H1 (cell line): Measurements from ENCODE around the gene SLC1A4. TPM values are rescaled to one million over a fixed set of nuclear protein-coding genes. Genes with fewer than 3 reads are reported as not detected.

Experiments
- EP300 ChIP-seq, 2 experiments: IDR thresholded peaks; 1 replicate in 1 of 2; 2 replicates in 1 of 2; pipeline ENCODE4 v1.6.1; 2011 to 2012; ENCODE audit warnings: low read depth in 2 of 2, low read length in 2 of 2, mild to moderate bottlenecking in 2 of 2, borderline replicate concordance in 1 of 2, inconsistent platforms in 1 of 2, moderate library complexity in 1 of 2
- GABPA ChIP-seq: IDR thresholded peaks from 2 replicates; pipeline ENCODE4 v1.6.1; 2011; ENCODE audit warnings: mild to moderate bottlenecking, low read length, moderate library complexity, borderline replicate concordance; ENCODE audit not compliant: insufficient read depth
- JUND ChIP-seq: IDR thresholded peaks from 2 replicates; pipeline ENCODE4 v1.6.1; 2011; ENCODE audit warnings: mild to moderate bottlenecking, improper control_type of control experiment, low read length
- KDM5A ChIP-seq: fragments of 200-600 bp; IDR thresholded peaks from 2 replicates; pipeline ENCODE4 v1.7.1; 2012; ENCODE audit warnings: mild to moderate bottlenecking, low read length, inconsistent platforms, mixed read lengths
- RNF2 ChIP-seq: fragments of 200-900, 300-1000 bp; sonication (generic); IDR thresholded peaks from 2 replicates; pipeline ENCODE4 v1.7.1; 2016; ENCODE audit warnings: borderline replicate concordance, low read depth, mild to moderate bottlenecking, antibody characterized with exemption, low read length; ENCODE audit not compliant: poor library complexity, severe bottlenecking; ENCODE audit errors: missing control alignments
- SIRT6 ChIP-seq: IDR thresholded peaks from one replicate; pipeline ENCODE4 v1.7.1; 2012; ENCODE audit warnings: low read length, inconsistent platforms
- SP2 ChIP-seq: IDR thresholded peaks from 2 replicates; pipeline ENCODE4 v1.6.1; 2012; ENCODE audit warnings: mild to moderate bottlenecking, low read length, inconsistent platforms
- SP4 ChIP-seq: IDR thresholded peaks from 2 replicates; pipeline ENCODE4 v1.6.1; 2012; ENCODE audit warnings: low read length, inconsistent platforms
- TBP ChIP-seq: IDR thresholded peaks from 2 replicates; pipeline ENCODE4 v1.6.1; 2011; ENCODE audit warnings: low read depth, low read length, improper control_type of control experiment
- polyA plus RNA-seq, 7 experiments: library from polyadenylated mRNA; depleted of rRNA in 3 of 7; stranded (reverse) in 5 of 7; unstranded in 2 of 7; fragments of >200 nt in 5 of 7; fragments of 200-250 nt in 2 of 7; gene quantifications; 1 replicate in 5 of 7; 2 replicates in 1 of 7; 4 replicates in 1 of 7; pipeline versions ENCODE4 v1.2.1 to v1.2.3, GENCODE V29; 2011 to 2013; ENCODE audit warnings: missing spikeins in 2 of 7, mixed read lengths in 2 of 7
- total RNA-seq: library from RNA; stranded (reverse); fragmentation: NEBNext Ultra II Directional; extraction: Animal tissue kit (Norgen Biotek cat#: 25700); gene quantifications from 2 replicates; pipeline ENCODE4 v1.2.1, GENCODE V29; 2021
- TF ChIP-seq, protein P1 (sequence below): fragments of 300-600 bp; sonication (generic); IDR thresholded peaks from 2 replicates; pipeline ENCODE4 v1.7.1; 2012; ENCODE audit warnings: low read length, moderate library complexity, mild to moderate bottlenecking, inconsistent platforms; ENCODE audit not compliant: insufficient replicate concordance

SLC1A4 gene
- total and polyA plus RNA-seq, 2 of the 8 experiments (the other 6 are each of a cell fraction or from before 2014, with no cell fraction given), result 0.44 to 0.86 TPM

DNA sequence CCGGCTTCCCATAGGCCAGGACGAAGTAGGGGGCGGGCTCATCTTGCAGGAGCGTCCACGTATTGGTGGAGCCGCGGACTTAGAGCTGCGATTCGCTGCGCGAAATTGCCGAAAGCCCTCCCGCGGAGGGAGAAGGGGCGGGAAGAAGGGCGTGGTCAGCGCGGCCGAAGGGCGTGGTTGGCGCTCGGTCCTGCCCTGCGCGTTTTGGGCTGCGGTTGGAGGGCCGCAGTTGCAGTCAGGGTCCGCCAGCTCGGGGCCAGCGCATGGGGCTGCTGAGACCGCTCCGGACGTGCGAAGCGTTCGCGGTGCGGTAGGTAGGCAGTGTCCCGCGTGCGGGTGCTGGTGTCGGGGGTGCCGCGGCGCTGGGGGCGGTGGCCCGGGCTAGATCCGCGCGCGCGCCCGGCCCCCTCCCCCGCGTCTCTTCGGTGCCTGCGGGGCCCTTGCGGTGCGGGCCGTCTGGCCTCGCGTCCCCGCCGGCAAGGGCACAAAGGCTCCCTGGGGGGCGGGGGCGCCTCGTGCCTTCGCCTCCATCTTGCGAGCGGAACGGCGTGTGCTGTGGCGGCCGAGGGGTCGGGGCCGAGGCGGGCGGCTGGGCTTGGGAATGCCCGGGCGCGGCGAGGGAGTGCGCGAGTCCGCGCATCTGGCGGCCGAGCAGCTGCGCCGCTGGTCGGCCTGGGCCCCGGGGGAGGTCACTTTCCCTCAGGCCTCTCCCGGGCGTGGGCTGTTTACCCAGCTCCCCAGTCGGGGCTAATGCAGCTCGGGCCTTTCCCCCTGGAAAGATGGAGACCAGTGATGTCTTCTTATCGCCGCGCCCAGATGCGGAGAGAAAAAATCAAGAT, 67.2 kb downstream of the SLC1A4 start, which contains the start of gene CEP68 (continued):
- TF ChIP-seq, protein P1, sequence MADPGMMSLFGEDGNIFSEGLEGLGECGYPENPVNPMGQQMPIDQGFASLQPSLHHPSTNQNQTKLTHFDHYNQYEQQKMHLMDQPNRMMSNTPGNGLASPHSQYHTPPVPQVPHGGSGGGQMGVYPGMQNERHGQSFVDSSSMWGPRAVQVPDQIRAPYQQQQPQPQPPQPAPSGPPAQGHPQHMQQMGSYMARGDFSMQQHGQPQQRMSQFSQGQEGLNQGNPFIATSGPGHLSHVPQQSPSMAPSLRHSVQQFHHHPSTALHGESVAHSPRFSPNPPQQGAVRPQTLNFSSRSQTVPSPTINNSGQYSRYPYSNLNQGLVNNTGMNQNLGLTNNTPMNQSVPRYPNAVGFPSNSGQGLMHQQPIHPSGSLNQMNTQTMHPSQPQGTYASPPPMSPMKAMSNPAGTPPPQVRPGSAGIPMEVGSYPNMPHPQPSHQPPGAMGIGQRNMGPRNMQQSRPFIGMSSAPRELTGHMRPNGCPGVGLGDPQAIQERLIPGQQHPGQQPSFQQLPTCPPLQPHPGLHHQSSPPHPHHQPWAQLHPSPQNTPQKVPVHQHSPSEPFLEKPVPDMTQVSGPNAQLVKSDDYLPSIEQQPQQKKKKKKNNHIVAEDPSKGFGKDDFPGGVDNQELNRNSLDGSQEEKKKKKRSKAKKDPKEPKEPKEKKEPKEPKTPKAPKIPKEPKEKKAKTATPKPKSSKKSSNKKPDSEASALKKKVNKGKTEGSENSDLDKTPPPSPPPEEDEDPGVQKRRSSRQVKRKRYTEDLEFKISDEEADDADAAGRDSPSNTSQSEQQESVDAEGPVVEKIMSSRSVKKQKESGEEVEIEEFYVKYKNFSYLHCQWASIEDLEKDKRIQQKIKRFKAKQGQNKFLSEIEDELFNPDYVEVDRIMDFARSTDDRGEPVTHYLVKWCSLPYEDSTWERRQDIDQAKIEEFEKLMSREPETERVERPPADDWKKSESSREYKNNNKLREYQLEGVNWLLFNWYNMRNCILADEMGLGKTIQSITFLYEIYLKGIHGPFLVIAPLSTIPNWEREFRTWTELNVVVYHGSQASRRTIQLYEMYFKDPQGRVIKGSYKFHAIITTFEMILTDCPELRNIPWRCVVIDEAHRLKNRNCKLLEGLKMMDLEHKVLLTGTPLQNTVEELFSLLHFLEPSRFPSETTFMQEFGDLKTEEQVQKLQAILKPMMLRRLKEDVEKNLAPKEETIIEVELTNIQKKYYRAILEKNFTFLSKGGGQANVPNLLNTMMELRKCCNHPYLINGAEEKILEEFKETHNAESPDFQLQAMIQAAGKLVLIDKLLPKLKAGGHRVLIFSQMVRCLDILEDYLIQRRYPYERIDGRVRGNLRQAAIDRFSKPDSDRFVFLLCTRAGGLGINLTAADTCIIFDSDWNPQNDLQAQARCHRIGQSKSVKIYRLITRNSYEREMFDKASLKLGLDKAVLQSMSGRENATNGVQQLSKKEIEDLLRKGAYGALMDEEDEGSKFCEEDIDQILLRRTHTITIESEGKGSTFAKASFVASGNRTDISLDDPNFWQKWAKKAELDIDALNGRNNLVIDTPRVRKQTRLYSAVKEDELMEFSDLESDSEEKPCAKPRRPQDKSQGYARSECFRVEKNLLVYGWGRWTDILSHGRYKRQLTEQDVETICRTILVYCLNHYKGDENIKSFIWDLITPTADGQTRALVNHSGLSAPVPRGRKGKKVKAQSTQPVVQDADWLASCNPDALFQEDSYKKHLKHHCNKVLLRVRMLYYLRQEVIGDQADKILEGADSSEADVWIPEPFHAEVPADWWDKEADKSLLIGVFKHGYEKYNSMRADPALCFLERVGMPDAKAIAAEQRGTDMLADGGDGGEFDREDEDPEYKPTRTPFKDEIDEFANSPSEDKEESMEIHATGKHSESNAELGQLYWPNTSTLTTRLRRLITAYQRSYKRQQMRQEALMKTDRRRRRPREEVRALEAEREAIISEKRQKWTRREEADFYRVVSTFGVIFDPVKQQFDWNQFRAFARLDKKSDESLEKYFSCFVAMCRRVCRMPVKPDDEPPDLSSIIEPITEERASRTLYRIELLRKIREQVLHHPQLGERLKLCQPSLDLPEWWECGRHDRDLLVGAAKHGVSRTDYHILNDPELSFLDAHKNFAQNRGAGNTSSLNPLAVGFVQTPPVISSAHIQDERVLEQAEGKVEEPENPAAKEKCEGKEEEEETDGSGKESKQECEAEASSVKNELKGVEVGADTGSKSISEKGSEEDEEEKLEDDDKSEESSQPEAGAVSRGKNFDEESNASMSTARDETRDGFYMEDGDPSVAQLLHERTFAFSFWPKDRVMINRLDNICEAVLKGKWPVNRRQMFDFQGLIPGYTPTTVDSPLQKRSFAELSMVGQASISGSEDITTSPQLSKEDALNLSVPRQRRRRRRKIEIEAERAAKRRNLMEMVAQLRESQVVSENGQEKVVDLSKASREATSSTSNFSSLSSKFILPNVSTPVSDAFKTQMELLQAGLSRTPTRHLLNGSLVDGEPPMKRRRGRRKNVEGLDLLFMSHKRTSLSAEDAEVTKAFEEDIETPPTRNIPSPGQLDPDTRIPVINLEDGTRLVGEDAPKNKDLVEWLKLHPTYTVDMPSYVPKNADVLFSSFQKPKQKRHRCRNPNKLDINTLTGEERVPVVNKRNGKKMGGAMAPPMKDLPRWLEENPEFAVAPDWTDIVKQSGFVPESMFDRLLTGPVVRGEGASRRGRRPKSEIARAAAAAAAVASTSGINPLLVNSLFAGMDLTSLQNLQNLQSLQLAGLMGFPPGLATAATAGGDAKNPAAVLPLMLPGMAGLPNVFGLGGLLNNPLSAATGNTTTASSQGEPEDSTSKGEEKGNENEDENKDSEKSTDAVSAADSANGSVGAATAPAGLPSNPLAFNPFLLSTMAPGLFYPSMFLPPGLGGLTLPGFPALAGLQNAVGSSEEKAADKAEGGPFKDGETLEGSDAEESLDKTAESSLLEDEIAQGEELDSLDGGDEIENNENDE, result no peak
- TF ChIP-seq SP2 (peak; percentile 74), GABPA (no peak), KDM5A (no peak), SP4 (0 out of 2 replicates have a peak, but pooled peaks have one; percentile 39), RNF2 (no peak), JUND (no peak), SIRT6 (no peak), TBP (peak; percentile 93), EP300 (IDR thresholded peaks at IDR 0.05; ENCODE audit: borderline replicate concordance in 1 of 2, low read depth in 2 of 2, low read length in 2 of 2) (no peak)
